IPS DF 6.9 (cell line): Measurements from ENCODE around the gene LRRC74B.
"Not testable (repeated sequence)": the region's sequence is repeated elsewhere in the genome, so short reads cannot be mapped to it uniquely, and the experiment has no call there.

Source experiments
- DNase-seq: peaks from one replicate; pipeline ENCODE4 v3.0.0-alpha.2; 2013; ENCODE audit warnings: low read depth, low spot score
- H3K27ac ChIP-seq: one replicate; pipeline ENCODE4 v1.5.1; 2013; ENCODE audit warnings: low read length, control low read depth
- H3K27me3 ChIP-seq: 2 replicates; pipeline ENCODE4 v1.6.1; 2013; ENCODE audit warnings: mild to moderate bottlenecking, low read length; ENCODE audit not compliant: control insufficient read depth, insufficient read depth
- H3K36me3 ChIP-seq: 2 replicates; pipeline ENCODE4 v1.6.1; 2013; ENCODE audit warnings: low read length; ENCODE audit not compliant: control insufficient read depth, insufficient read depth
- H3K4me1 ChIP-seq: 2 replicates; pipeline ENCODE4 v1.6.1; 2013; ENCODE audit warnings: low read length; ENCODE audit not compliant: control insufficient read depth, insufficient read depth
- H3K4me3 ChIP-seq: 2 replicates; pipeline ENCODE4 v1.5.1; 2013; ENCODE audit warnings: mild to moderate bottlenecking, low read length
- H3K9me3 ChIP-seq: 2 replicates; pipeline ENCODE4 v1.6.1; 2013; ENCODE audit warnings: low read length, inconsistent platforms; ENCODE audit not compliant: control insufficient read depth, insufficient read depth
- WGBS: extraction: QIAGEN DNeasy Blood & Tissue Kit; methylation state at CpG from one replicate; pipeline ENCODE4 v1.1.7; 2013; ENCODE audit warnings: mixed read lengths, missing lambda C conversion rate; ENCODE audit not compliant: insufficient read length, insufficient coverage; 5-methylcytosine and 5-hydroxymethylcytosine counted together

LRRC74B gene

DNA sequence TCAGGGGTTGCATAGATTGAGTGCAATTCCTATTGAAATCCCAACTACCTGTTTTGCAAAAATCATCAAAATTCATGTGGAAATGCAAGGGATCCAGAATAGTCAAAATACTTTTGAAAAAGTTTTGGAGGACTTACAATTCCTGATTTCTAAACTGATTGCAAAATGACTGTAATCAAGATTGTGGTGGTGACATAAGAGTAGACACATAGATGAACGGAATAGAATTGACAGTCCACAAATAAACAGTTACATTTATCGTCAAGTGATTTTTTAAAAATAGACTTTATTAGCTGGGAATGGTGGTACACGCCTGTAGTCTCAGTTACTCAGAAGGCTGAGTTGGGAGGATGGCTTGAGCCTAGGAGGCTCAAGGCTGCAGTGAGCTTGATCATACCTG lies 10.8 kb upstream of the LRRC74B start:
- no peaks in the 10 kb centered on the region for H3K9me3 ChIP-seq
- H3K4me1 ChIP-seq: no peaks in the 10 kb centered on the region
- no CpG with 5 or more reads among the region's 3 CpGs for WGBS
- DNase-seq: no peak
- no peak overlapping the region for H3K27ac ChIP-seq
- H3K36me3 ChIP-seq: no peaks in the 10 kb centered on the region
- H3K4me3 ChIP-seq: no peak overlapping the region
- H3K27me3 ChIP-seq: peaks cover 4% of the 10 kb centered on the region; the same call in 1 of the 2 replicates

DNA sequence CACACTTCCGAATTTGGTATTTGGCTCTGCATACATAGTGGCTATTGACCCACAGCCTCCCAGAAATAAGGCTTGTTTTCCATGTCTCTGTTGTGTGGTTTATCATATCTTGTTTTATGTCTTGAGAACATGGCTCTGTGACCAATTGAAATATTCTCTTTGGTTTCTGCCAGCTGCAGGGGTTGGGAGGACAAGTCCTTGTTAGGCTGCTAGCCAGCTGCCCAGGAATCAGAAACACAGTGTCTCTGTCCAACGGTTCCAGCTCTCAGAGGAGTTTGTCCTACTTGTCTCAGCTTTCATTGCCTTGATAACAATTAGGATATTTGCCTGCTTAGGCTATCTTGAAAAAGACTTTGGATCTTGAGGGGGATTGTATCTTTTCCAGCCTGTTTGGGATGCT lies 7.3 kb upstream of the LRRC74B start:
- no peak for DNase-seq
- H3K4me3 ChIP-seq: no peak overlapping the region
- no peaks in the 10 kb centered on the region; the same call in 1 of the 2 replicates for H3K27me3 ChIP-seq
- H3K4me1 ChIP-seq: no peaks in the 10 kb centered on the region
- WGBS: no CpG with 5 or more reads among the region's 2 CpGs
- no peak overlapping the region for H3K27ac ChIP-seq
- no peaks in the 10 kb centered on the region for H3K36me3 ChIP-seq
- H3K9me3 ChIP-seq: no peaks in the 10 kb centered on the region

DNA sequence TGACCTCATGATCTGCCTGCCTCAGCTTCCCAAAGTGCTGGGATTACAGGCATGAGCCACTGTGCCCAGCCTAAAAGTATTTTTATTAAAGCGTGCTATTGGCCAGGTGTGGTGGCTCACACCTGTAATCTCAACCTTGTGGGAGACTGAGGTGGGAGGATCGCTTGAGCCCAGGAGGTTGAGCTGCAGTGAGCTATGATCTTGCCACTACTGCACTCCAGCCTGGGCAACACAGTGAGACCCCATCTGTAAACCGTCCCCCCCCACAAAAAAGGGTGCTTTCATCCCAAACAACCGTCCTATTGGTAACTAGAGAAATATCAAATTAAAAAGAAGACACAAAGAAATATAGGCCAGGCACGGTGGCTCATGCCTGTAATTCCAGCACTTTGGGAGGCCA lies 6.6 kb upstream of the LRRC74B start:
- DNase-seq, H3K36me3 ChIP-seq, H3K4me1 ChIP-seq, H3K27ac ChIP-seq, H3K4me3 ChIP-seq, H3K9me3 ChIP-seq, H3K27me3 ChIP-seq: not testable (repeated sequence)
- no CpG with 5 or more reads among the region's 5 CpGs for WGBS

GRCh38 chr22:21041937-21042336 lies 3.8 kb upstream of the LRRC74B start:
- Histone ChIP-seq H3K27ac (no peak overlapping the region), H3K36me3 (no peaks in the 10 kb centered on the region), H3K9me3 (no peaks in the 10 kb centered on the region), H3K4me3 (no peak overlapping the region), H3K4me1 (no peaks in the 10 kb centered on the region), H3K27me3 (no peaks in the 10 kb centered on the region)
- no CpG with 5 or more reads among the region's 4 CpGs for WGBS
- no peak for DNase-seq

- Histone ChIP-seq H3K27ac (no peak overlapping the region), H3K9me3 (no peaks in the 10 kb centered on the region), H3K4me3 (no peak overlapping the region), H3K4me1 (no peaks in the 10 kb centered on the region), H3K36me3 (no peaks in the 10 kb centered on the region), H3K27me3 (no peaks in the 10 kb centered on the region)
- WGBS: no CpG with 5 or more reads among the region's 6 CpGs
- no peak for DNase-seq
These were observed 2.5 kb upstream of the LRRC74B start for GRCh38 chr22:21042978-21043859.

- no CpG with 5 or more reads among the region's 15 CpGs for WGBS
- H3K27ac ChIP-seq: no peak overlapping the region
- H3K4me1 ChIP-seq: no peaks in the 10 kb centered on the region
- H3K9me3 ChIP-seq: no peaks in the 10 kb centered on the region
- no peaks in the 10 kb centered on the region for H3K36me3 ChIP-seq
- DNase-seq: no peak
- H3K27me3 ChIP-seq: no peaks in the 10 kb centered on the region
- no peak overlapping the region for H3K4me3 ChIP-seq
These were observed 1.7 kb upstream of the LRRC74B start for GRCh38 chr22:21043860-21044535.

DNA sequence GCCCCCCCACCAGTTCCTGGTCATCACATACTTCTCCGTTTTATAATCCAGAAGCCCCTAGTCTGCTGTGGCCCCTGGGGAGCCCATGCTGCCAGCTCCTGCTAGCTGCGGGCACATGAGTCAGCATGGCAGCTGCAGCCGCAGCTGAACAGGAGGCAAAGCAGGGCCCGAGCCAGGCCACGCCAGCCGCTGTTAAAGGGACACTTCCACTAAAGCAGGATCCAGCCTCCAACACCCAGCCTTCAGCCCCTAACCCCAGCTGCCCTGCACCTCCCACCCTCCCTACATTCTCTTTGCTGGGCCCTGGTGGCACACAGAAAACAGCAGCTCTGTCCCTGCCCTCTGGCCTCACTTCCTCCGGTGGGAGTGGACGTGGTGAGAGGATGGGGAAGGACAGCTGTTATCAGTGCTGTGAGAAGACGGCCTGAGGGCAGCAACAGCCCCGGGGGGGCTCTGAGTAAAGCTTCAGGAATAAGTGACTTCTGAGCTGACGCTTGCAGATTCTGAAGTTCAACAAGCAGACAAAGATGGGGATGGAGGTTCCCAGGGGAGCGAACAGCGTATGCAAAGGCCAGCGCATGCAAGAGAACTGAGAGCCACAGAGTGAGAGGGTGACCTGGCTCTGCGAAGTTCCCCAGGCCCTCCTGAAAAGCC lies 688 bp upstream of the LRRC74B start:
- Histone ChIP-seq H3K9me3 (no peaks in the 10 kb centered on the region), H3K36me3 (no peaks in the 10 kb centered on the region), H3K27me3 (no peaks in the 10 kb centered on the region), H3K4me1 (no peaks in the 10 kb centered on the region), H3K4me3 (no peak overlapping the region; the same call in 1 of the 2 replicates), H3K27ac (no peak overlapping the region)
- no CpG with 5 or more reads among the region's 15 CpGs for WGBS
- no peak for DNase-seq

DNA sequence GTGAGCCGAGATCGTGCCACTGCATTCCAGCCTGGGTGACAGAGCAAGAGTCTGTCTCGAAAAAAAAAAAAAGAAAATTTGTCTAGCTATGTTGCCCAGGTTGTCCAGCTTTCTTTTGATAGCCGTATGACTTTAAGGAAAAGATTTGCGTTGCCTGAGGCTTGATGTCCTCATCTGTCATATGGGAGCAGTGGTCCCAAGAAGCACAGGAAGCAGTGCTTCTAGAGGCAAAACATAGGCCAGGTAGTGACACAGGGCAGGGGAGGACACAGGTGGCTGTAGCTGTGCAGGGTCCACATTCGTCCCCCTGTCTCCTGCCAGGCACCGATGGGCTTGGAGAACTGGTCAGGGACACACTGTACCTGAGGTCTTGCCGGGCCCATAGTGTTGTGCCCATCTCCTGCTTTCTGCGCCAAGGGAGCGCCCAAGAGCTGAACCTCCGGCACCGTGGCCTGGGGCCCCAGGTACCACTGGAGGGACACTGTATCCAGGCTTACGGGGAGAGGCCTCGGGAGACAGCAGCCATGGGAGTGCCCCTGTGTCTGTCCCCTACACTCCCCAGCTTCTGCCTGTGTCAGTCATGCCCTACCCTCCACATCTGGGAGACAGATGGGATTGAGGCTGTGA lies 1.4 kb downstream of the LRRC74B start:
- H3K4me3 ChIP-seq: no peak overlapping the region
- H3K27me3 ChIP-seq: no peaks in the 10 kb centered on the region
- peaks cover 5% of the 10 kb centered on the region; the same call in 1 of the 2 replicates for H3K4me1 ChIP-seq
- no peaks in the 10 kb centered on the region for H3K36me3 ChIP-seq
- WGBS: no CpG with 5 or more reads among the region's 14 CpGs
- no peak for DNase-seq
- no peaks in the 10 kb centered on the region for H3K9me3 ChIP-seq
- no peak overlapping the region for H3K27ac ChIP-seq

GRCh38 chr22:21047730-21048129 lies 2.0 kb downstream of the LRRC74B start:
- WGBS: no CpG with 5 or more reads among the region's 7 CpGs
- no peak for DNase-seq
- no peak overlapping the region for H3K27ac ChIP-seq
- no peaks in the 10 kb centered on the region for H3K36me3 ChIP-seq
- H3K4me3 ChIP-seq: no peak overlapping the region
- H3K9me3 ChIP-seq: no peaks in the 10 kb centered on the region
- no peaks in the 10 kb centered on the region for H3K27me3 ChIP-seq
- H3K4me1 ChIP-seq: peaks cover 5% of the 10 kb centered on the region; the same call in 1 of the 2 replicates

DNA sequence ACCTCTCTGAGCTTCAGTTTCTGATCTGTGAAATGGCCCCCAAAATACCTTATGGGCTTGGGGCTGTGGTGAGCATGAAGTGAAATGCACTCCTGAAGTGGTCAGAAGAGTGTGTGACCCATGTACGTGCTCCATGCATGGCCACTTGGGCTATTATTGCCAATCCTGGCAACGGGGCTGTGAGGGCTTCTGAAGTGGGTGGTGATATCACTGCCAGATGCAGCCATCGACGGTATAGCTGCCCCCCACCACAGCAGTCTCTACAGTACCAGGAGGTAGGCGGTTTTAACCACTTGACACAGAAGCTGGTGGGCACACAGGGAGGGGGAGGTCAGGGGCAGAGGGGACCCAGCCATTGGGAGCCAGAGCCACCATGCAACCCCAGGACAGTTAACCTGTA lies 2.7 kb downstream of the LRRC74B start:
- not testable (repeated sequence) for H3K27me3 ChIP-seq, H3K36me3 ChIP-seq, H3K27ac ChIP-seq, H3K9me3 ChIP-seq, DNase-seq, H3K4me1 ChIP-seq, H3K4me3 ChIP-seq
- WGBS: no CpG with 5 or more reads among the region's 5 CpGs
